DMS153 treated with DMSO at 0.1 percent for 48 hours (cell line): ENCODE measurements around the gene U2AF2.

Experiments
- DNase-seq: peaks from one replicate; lab custom pipeline; 2025; ENCODE audit not compliant: unreplicated experiment; lab: John Stamatoyannopoulos, UW

U2AF2 gene

GRCh38 chr19:55654868-55655647, at the start of gene U2AF2:
TSS of gene U2AF2 (plus strand) at chr19:55655035. CDS start at chr19:55655105, 70 bp downstream.
- peak; percentile 97 for DNase-seq

- peak; percentile 92 for DNase-seq
Observed at GRCh38 chr19:55605207-55605636, 49.6 kb upstream of the U2AF2 start.

- peak; percentile 68 for DNase-seq
Observed at GRCh38 chr19:55605637-55606470, 49.0 kb upstream of the U2AF2 start, which contains the start of gene ZNF865. TSS of gene ZNF865 (plus strand) at chr19:55605647. CDS start at chr19:55613619, 7,972 bp downstream.

GRCh38 chr19:55606471-55606787, 48.4 kb upstream of the U2AF2 start:
- no peak for DNase-seq

- no peak for DNase-seq
Observed at GRCh38 chr19:55606817-55607216, 48.0 kb upstream of the U2AF2 start.

- DNase-seq = no peak
Observed at GRCh38 chr19:55609326-55609725, 45.5 kb upstream of the U2AF2 start.

GRCh38 chr19:55611300-55611982, 43.4 kb upstream of the U2AF2 start:
- no peak for DNase-seq

- no peak for DNase-seq
Observed at GRCh38 chr19:55611983-55612645, 42.7 kb upstream of the U2AF2 start.

- DNase-seq = no peak
Observed at GRCh38 chr19:55613396-55613795, 41.4 kb upstream of the U2AF2 start.

GRCh38 chr19:55613930-55614710, 40.7 kb upstream of the U2AF2 start:
- no peak for DNase-seq

GRCh38 chr19:55614711-55615542, 39.9 kb upstream of the U2AF2 start:
- no peak for DNase-seq

GRCh38 chr19:55615543-55616394, 39.1 kb upstream of the U2AF2 start:
- DNase-seq = no peak

GRCh38 chr19:55616395-55616875, 38.4 kb upstream of the U2AF2 start:
- DNase-seq = no peak

- no peak for DNase-seq
Observed at GRCh38 chr19:55617426-55617825, 37.4 kb upstream of the U2AF2 start.

- no peak for DNase-seq
Observed at GRCh38 chr19:55618426-55618825, 36.4 kb upstream of the U2AF2 start.

- DNase-seq = no peak
Observed at GRCh38 chr19:55619286-55619685, 35.5 kb upstream of the U2AF2 start.

GRCh38 chr19:55620410-55621204, 34.2 kb upstream of the U2AF2 start:
- no peak for DNase-seq
